Esophagus (tissue), 2 donors: ENCODE data around the gene GCNA. TPM values are rescaled to one million over a fixed set of nuclear protein-coding genes. Genes with fewer than 3 reads are reported as not detected.

ENCODE experiments used
- H3K27ac ChIP-seq, 2 donors: one replicate each; pipeline ENCODE4 v1.5.1; 2013; ENCODE audit warnings: low read depth in 2 of 2, mild to moderate bottlenecking in 2 of 2, inconsistent platforms in 1 of 2, low read length in 1 of 2, moderate library complexity in 1 of 2
- H3K27me3 ChIP-seq, 2 donors: one replicate each; pipeline ENCODE4 v1.6.1; 2013; ENCODE audit warnings: low read length in 2 of 2, control low read depth in 1 of 2, mild to moderate bottlenecking in 1 of 2; ENCODE audit not compliant: insufficient read depth in 2 of 2, control insufficient read depth in 1 of 2
- H3K36me3 ChIP-seq, 2 donors: one replicate each; pipeline ENCODE4 v1.6.1; 2013; ENCODE audit warnings: low read length in 1 of 2; ENCODE audit not compliant: control insufficient read depth in 2 of 2, insufficient read depth in 2 of 2
- H3K4me1 ChIP-seq, 2 donors: one replicate each; pipeline ENCODE4 v1.6.1; 2013; ENCODE audit warnings: low read length in 1 of 2; ENCODE audit not compliant: control insufficient read depth in 2 of 2, insufficient read depth in 2 of 2
- H3K4me3 ChIP-seq, 2 donors: one replicate each; pipeline ENCODE4 v1.5.1; 2013; ENCODE audit warnings: low read length in 2 of 2, mild to moderate bottlenecking in 2 of 2, low read depth in 1 of 2, moderate library complexity in 1 of 2
- H3K9me3 ChIP-seq, 2 donors: one replicate each; pipeline ENCODE4 v1.6.1; 2013; ENCODE audit warnings: mild to moderate bottlenecking in 2 of 2, low read depth in 1 of 2, low read length in 1 of 2, moderate library complexity in 1 of 2; ENCODE audit not compliant: control insufficient read depth in 2 of 2, insufficient read depth in 1 of 2
- WGBS, 2 donors: extraction: QIAGEN DNeasy Blood & Tissue Kit; methylation state at CpG; one replicate each; pipeline ENCODE4 v1.1.7; 2013; 5-methylcytosine and 5-hydroxymethylcytosine counted together
- polyA plus RNA-seq, 2 donors: library from polyadenylated mRNA; stranded (reverse); fragments of 200-250 nt; gene quantifications; one replicate each; pipeline ENCODE4 v1.2.3, GENCODE V29; 2013
- donor health status: healthy with polysubstance abuse.
- donor health status: Bipolar disorder and iron deficiency.

GCNA gene
- polyA plus RNA-seq, 2 donors, result 0.84 to 0.98 TPM

- Histone ChIP-seq H3K27me3 (no peaks in the 10 kb centered on the region), H3K9me3 (peaks cover 0 to 2% of the 10 kb centered on the region in 2 donors), H3K27ac (no peak overlapping the region), H3K4me1 (peaks cover 0 to 4% of the 10 kb centered on the region in 2 donors), H3K4me3 (no peak overlapping the region), H3K36me3 (no peaks in the 10 kb centered on the region)
- WGBS, 2 donors, result 69 to 81% methylated on average over 8 of the region's 8 CpGs
Measured at GRCh38 chrX:71619193-71619592, 41.0 kb downstream of the GCNA start.

GRCh38 chrX:71619986-71620385 is 41.7 kb downstream of the GCNA start:
- WGBS, 2 donors, result 93% methylated on average over 1 of the region's 1 CpG; no CpG with 5 or more reads in 1 of the 2 donors

GRCh38 chrX:71621603-71622002 is 43.4 kb downstream of the GCNA start:
- 46 to 51% methylated on average over 6 of the region's 6 CpGs for WGBS, 2 donors
- peaks cover 0 to 2% of the 10 kb centered on the region in 2 donors for H3K9me3 ChIP-seq
- peaks cover 0 to 6% of the 10 kb centered on the region in 2 donors for H3K4me1 ChIP-seq
- H3K4me3 ChIP-seq, result no peak overlapping the region
- no peaks in the 10 kb centered on the region for H3K27me3 ChIP-seq
- H3K27ac ChIP-seq, result no peak overlapping the region
- H3K36me3 ChIP-seq, result no peaks in the 10 kb centered on the region

More at GRCh38 chrX:71619986-71620385, 41.7 kb downstream of the GCNA start:
- no peak overlapping the region for H3K27ac ChIP-seq
- no peaks in the 10 kb centered on the region for H3K36me3 ChIP-seq
- H3K4me3 ChIP-seq, result no peak overlapping the region
- H3K4me1 ChIP-seq, result peaks cover 0 to 4% of the 10 kb centered on the region in 2 donors
- H3K27me3 ChIP-seq, result no peaks in the 10 kb centered on the region
- H3K9me3 ChIP-seq, result peaks cover 0 to 2% of the 10 kb centered on the region in 2 donors

GRCh38 chrX:71622032-71622575 is 43.9 kb downstream of the GCNA start:
- no peaks in the 10 kb centered on the region for H3K36me3 ChIP-seq
- 78 to 85% methylated on average over 9 of the region's 9 CpGs for WGBS, 2 donors

GRCh38 chrX:71622576-71623450 is 44.6 kb downstream of the GCNA start:
- Histone ChIP-seq H3K27me3 (no peaks in the 10 kb centered on the region), H3K36me3 (no peaks in the 10 kb centered on the region), H3K4me3 (no peak overlapping the region), H3K27ac (peak overlapping the region; percentile 77), H3K4me1 (peaks cover 0 to 7% of the 10 kb centered on the region in 2 donors), H3K9me3 (peaks cover 0 to 2% of the 10 kb centered on the region in 2 donors)
- WGBS, 2 donors, result 14 to 38% methylated on average over 13 of the region's 13 CpGs

More at GRCh38 chrX:71622032-71622575, 43.9 kb downstream of the GCNA start:
- H3K27ac ChIP-seq, result peak overlapping the region; percentile 77
- H3K9me3 ChIP-seq, result peaks cover 0 to 2% of the 10 kb centered on the region in 2 donors
- no peaks in the 10 kb centered on the region for H3K27me3 ChIP-seq
- peaks cover 0 to 7% of the 10 kb centered on the region in 2 donors for H3K4me1 ChIP-seq
- H3K4me3 ChIP-seq, result no peak overlapping the region

GRCh38 chrX:71623714-71624113 is 45.5 kb downstream of the GCNA start:
- Histone ChIP-seq H3K4me3 (no peak overlapping the region), H3K9me3 (no peaks in the 10 kb centered on the region), H3K27ac (no peak overlapping the region), H3K27me3 (no peaks in the 10 kb centered on the region), H3K4me1 (peaks cover 0 to 7% of the 10 kb centered on the region in 2 donors), H3K36me3 (no peaks in the 10 kb centered on the region)
- WGBS, 2 donors, result 89% methylated on average over 3 of the region's 3 CpGs

- no peaks in the 10 kb centered on the region for H3K9me3 ChIP-seq
- no peak overlapping the region for H3K27ac ChIP-seq
- 83 to 92% methylated on average over 5 of the region's 5 CpGs for WGBS, 2 donors
Measured at GRCh38 chrX:71625471-71625870, 47.2 kb downstream of the GCNA start.

GRCh38 chrX:71626576-71626975 is 48.3 kb downstream of the GCNA start:
- H3K27me3 ChIP-seq, result no peaks in the 10 kb centered on the region
- no peaks in the 10 kb centered on the region for H3K36me3 ChIP-seq
- H3K4me3 ChIP-seq, result no peak overlapping the region
- no peak overlapping the region for H3K27ac ChIP-seq
- WGBS, 2 donors, result 59 to 67% methylated on average over 6 of the region's 6 CpGs
- H3K9me3 ChIP-seq, result no peaks in the 10 kb centered on the region
- H3K4me1 ChIP-seq, result peaks cover 0 to 7% of the 10 kb centered on the region in 2 donors

More at GRCh38 chrX:71625471-71625870, 47.2 kb downstream of the GCNA start:
- Histone ChIP-seq H3K36me3 (no peaks in the 10 kb centered on the region), H3K27me3 (no peaks in the 10 kb centered on the region), H3K4me3 (no peak overlapping the region), H3K4me1 (peaks cover 0 to 7% of the 10 kb centered on the region in 2 donors)

- Histone ChIP-seq H3K27ac (no peak overlapping the region), H3K9me3 (no peaks in the 10 kb centered on the region), H3K4me3 (no peak overlapping the region), H3K4me1 (peaks cover 0 to 7% of the 10 kb centered on the region in 2 donors), H3K27me3 (no peaks in the 10 kb centered on the region), H3K36me3 (no peaks in the 10 kb centered on the region)
- WGBS, 2 donors, result 82 to 86% methylated on average over 14 of the region's 14 CpGs
Measured at GRCh38 chrX:71627588-71628404, 49.6 kb downstream of the GCNA start.
